Renal cortex interstitium (tissue), 11 donors: ENCODE results near the gene NPAS3. TPM values are rescaled to one million over a fixed set of nuclear protein-coding genes. Genes with fewer than 3 reads are reported as not detected.
A peak's percentile ranks its signal among the peaks of the same experiment; 100 is the strongest.

ENCODE experiments used
- DNase-seq, 11 donors: peaks; one replicate each; pipeline ENCODE4 v3.0.0-alpha.2; 2013; ENCODE audit warnings: low read depth in 9 of 11, low spot score in 4 of 11; ENCODE audit errors: extremely low read depth in 1 of 11
- polyA plus RNA-seq, 3 donors: library from polyadenylated mRNA; unstranded; fragments of 120-200 nt; gene quantifications; one replicate each; pipeline ENCODE4 v1.2.1, GENCODE V29; 2013; ENCODE audit not compliant: insufficient read length in 3 of 3

Gene NPAS3
- polyA plus RNA-seq, 3 donors: 6.3 to 8.9 (median 8.7) TPM

- DNase-seq: no peak
Measured at GRCh38 chr14:33275879-33276278, 337.2 kb downstream of the NPAS3 start.

GRCh38 chr14:33279865-33280264 lies 341.2 kb downstream of the NPAS3 start:
- no peak for DNase-seq

GRCh38 chr14:33280646-33281045 lies 342.0 kb downstream of the NPAS3 start:
- no peak for DNase-seq

GRCh38 chr14:33282331-33283230 lies 343.9 kb downstream of the NPAS3 start:
- DNase-seq: no peak

GRCh38 chr14:33285902-33286700 lies 347.4 kb downstream of the NPAS3 start:
- DNase-seq: no peak

GRCh38 chr14:33287189-33287588 lies 348.5 kb downstream of the NPAS3 start:
- DNase-seq: no peak

GRCh38 chr14:33290641-33291040 lies 352.0 kb downstream of the NPAS3 start:
- no peak for DNase-seq

- DNase-seq: no peak
Measured at GRCh38 chr14:33291529-33292104, 352.9 kb downstream of the NPAS3 start.

GRCh38 chr14:33294419-33294818 lies 355.7 kb downstream of the NPAS3 start:
- no peak for DNase-seq

GRCh38 chr14:33297565-33297964 lies 358.9 kb downstream of the NPAS3 start:
- DNase-seq: no peak

GRCh38 chr14:33307691-33308251 lies 369.1 kb downstream of the NPAS3 start:
- peak in 2 of 11 donors; percentile 1 to 9 for DNase-seq

- DNase-seq: peak in 2 of 11 donors; percentile 12 to 15
Measured at GRCh38 chr14:33309106-33309505, 370.4 kb downstream of the NPAS3 start.

GRCh38 chr14:33315217-33315616 lies 376.5 kb downstream of the NPAS3 start:
- no peak for DNase-seq

GRCh38 chr14:33315721-33316120 lies 377.0 kb downstream of the NPAS3 start:
- no peak for DNase-seq

GRCh38 chr14:33317675-33318074 lies 379.0 kb downstream of the NPAS3 start:
- no peak for DNase-seq

GRCh38 chr14:33323979-33324378 lies 385.3 kb downstream of the NPAS3 start:
- no peak for DNase-seq

GRCh38 chr14:33331176-33331949 lies 392.7 kb downstream of the NPAS3 start:
- DNase-seq: no peak

- DNase-seq: no peak
Measured at GRCh38 chr14:33332497-33332896, 393.8 kb downstream of the NPAS3 start.

GRCh38 chr14:33335366-33335765 lies 396.7 kb downstream of the NPAS3 start:
- no peak for DNase-seq
